ENCODE data around the gene FGFBP3.

- TF ChIP-seq POLR2A (IDR thresholded peaks at IDR 0.05; ENCODE audit: extremely low read depth, insufficient read length) (no peak), CTCF (IDR thresholded peaks at IDR 0.05; ENCODE audit: low read depth, low read length) (no peak), MAX (IDR thresholded peaks at IDR 0.05; ENCODE audit: low read depth, low read length) (no peak), MYC (IDR thresholded peaks at IDR 0.05; ENCODE audit: low read depth, low read length) (no peak)
Measured at GRCh38 chr10:91957091-91957490, 47.8 kb upstream of the FGFBP3 start.
